ENCODE measurements around the gene LPP. TPM values are rescaled to one million over a fixed set of nuclear protein-coding genes. Genes with fewer than 3 reads are reported as not detected.

The LPP gene
- total RNA-seq, 1 experiment from 2014 or later = 120 TPM

- H3K4me3 Mint-ChIP-seq (ENCODE audit: unreplicated experiment) = no peak overlapping the region
- Histone ChIP-seq H3K36me3 (ENCODE audit: control insufficient read depth, insufficient read depth, low read length) (no peaks in the 10 kb centered on the region), H3K4me3 (ENCODE audit: low read depth, low read length) (no peak overlapping the region), H3K27me3 (replicated peaks; ENCODE audit: control insufficient read depth, insufficient read depth, low read length) (no peaks in the 10 kb centered on the region), H3K4me1 (no peaks in the 10 kb centered on the region), H3K9me3 (no peaks in the 10 kb centered on the region)
- ChIA-PET POLR2A (no interaction called here), CTCF (no interaction called here)
- H3K27ac Mint-ChIP-seq (ENCODE audit: unreplicated experiment) = no peak overlapping the region
- DNase-seq = no peak
- no TSS peak for BruUV-seq (replicated peaks)
- intact Hi-C loops (cut with micrococcal nuclease; ENCODE audit: unreplicated experiment) = no loop called here
- H3K9me3 Mint-ChIP-seq (ENCODE audit: unreplicated experiment) = no peaks in the 10 kb centered on the region
- TF ChIP-seq CTCF (IDR thresholded peaks at IDR 0.05; ENCODE audit: insufficient read depth in 1 of 2, low read depth in 1 of 2, low read length in 1 of 2, severe bottlenecking in 1 of 2, unreplicated experiment in 1 of 2) = no peak
- H3K36me3 Mint-ChIP-seq (ENCODE audit: insufficient read depth, unreplicated experiment) = peaks cover 20% of the 10 kb centered on the region
- no peaks in the 10 kb centered on the region for H3K27me3 Mint-ChIP-seq (ENCODE audit: insufficient read depth, unreplicated experiment)
- H3K4me1 Mint-ChIP-seq (ENCODE audit: low read depth, unreplicated experiment) = peaks cover 17% of the 10 kb centered on the region
Observed at GRCh38 chr3:188358787-188359493, 205.0 kb downstream of the LPP start.

- H3K4me3 Mint-ChIP-seq (ENCODE audit: unreplicated experiment) = no peak overlapping the region
- peaks cover 17% of the 10 kb centered on the region for H3K4me1 Mint-ChIP-seq (ENCODE audit: low read depth, unreplicated experiment)
- H3K27me3 ChIP-seq (replicated peaks; ENCODE audit: control insufficient read depth, insufficient read depth, low read length) = no peaks in the 10 kb centered on the region
- DNase-seq = no peak
- H3K36me3 Mint-ChIP-seq (ENCODE audit: insufficient read depth, unreplicated experiment) = peaks cover 20% of the 10 kb centered on the region
- H3K27ac Mint-ChIP-seq (ENCODE audit: unreplicated experiment) = no peak overlapping the region
- H3K36me3 ChIP-seq (ENCODE audit: control insufficient read depth, insufficient read depth, low read length) = no peaks in the 10 kb centered on the region
- H3K4me3 ChIP-seq (ENCODE audit: low read depth, low read length) = no peak overlapping the region
- no peak for TF ChIP-seq CTCF (IDR thresholded peaks at IDR 0.05; ENCODE audit: insufficient read depth in 1 of 2, low read depth in 1 of 2, low read length in 1 of 2, severe bottlenecking in 1 of 2, unreplicated experiment in 1 of 2)
- BruUV-seq (replicated peaks) = no TSS peak
- no peaks in the 10 kb centered on the region for H3K9me3 Mint-ChIP-seq (ENCODE audit: unreplicated experiment)
- intact Hi-C loops (cut with micrococcal nuclease; ENCODE audit: unreplicated experiment) = no loop called here
- ChIA-PET CTCF (no interaction called here), POLR2A (no interaction called here)
- H3K4me1 ChIP-seq = no peaks in the 10 kb centered on the region
- no peaks in the 10 kb centered on the region for H3K9me3 ChIP-seq
- no peaks in the 10 kb centered on the region for H3K27me3 Mint-ChIP-seq (ENCODE audit: insufficient read depth, unreplicated experiment)
Observed at GRCh38 chr3:188360364-188360881, 206.5 kb downstream of the LPP start.

GRCh38 chr3:188361888-188362287, 207.9 kb downstream of the LPP start:
- Mint-ChIP-seq H3K4me3 (ENCODE audit: unreplicated experiment) (no peak overlapping the region), H3K36me3 (ENCODE audit: insufficient read depth, unreplicated experiment) (peaks cover 17% of the 10 kb centered on the region), H3K27me3 (ENCODE audit: insufficient read depth, unreplicated experiment) (no peaks in the 10 kb centered on the region), H3K9me3 (ENCODE audit: unreplicated experiment) (no peaks in the 10 kb centered on the region), H3K27ac (ENCODE audit: unreplicated experiment) (peak overlapping the region; percentile 5), H3K4me1 (ENCODE audit: low read depth, unreplicated experiment) (peaks cover 17% of the 10 kb centered on the region)
- H3K9me3 ChIP-seq = no peaks in the 10 kb centered on the region
- CTCF ChIA-PET = no interaction called here
- no TSS peak for BruUV-seq (replicated peaks)
- POLR2A ChIA-PET = no interaction called here
- DNase-seq = no peak
- no peaks in the 10 kb centered on the region for H3K27me3 ChIP-seq (replicated peaks; ENCODE audit: control insufficient read depth, insufficient read depth, low read length)
- H3K4me1 ChIP-seq = no peaks in the 10 kb centered on the region
- no peaks in the 10 kb centered on the region for H3K36me3 ChIP-seq (ENCODE audit: control insufficient read depth, insufficient read depth, low read length)
- intact Hi-C loops (cut with micrococcal nuclease; ENCODE audit: unreplicated experiment) = no loop called here
- H3K4me3 ChIP-seq (ENCODE audit: low read depth, low read length) = no peak overlapping the region
- TF ChIP-seq CTCF (IDR thresholded peaks at IDR 0.05; ENCODE audit: insufficient read depth in 1 of 2, low read depth in 1 of 2, low read length in 1 of 2, severe bottlenecking in 1 of 2, unreplicated experiment in 1 of 2) = no peak

Data from Caco-2 (cell line).